DOHH2 (cell line): ENCODE results near the gene S1PR1.

Experiments used
- CTCF ChIP-seq: fragments of 200-600 bp; sonication (generic); IDR thresholded peaks from one replicate; pipeline ENCODE4 v1.5.1; 2014; ENCODE audit warnings: antibody characterized with exemption, mild to moderate bottlenecking, low read depth, low read length; ENCODE audit not compliant: poor library complexity, severe bottlenecking
- EZH2phosphoT487 ChIP-seq: fragments of 200-600 bp; sonication (generic); IDR thresholded peaks from 2 replicates; pipeline ENCODE4 v1.6.1; 2017; ENCODE audit warnings: borderline replicate concordance, mild to moderate bottlenecking, antibody characterized with exemption, low read length, moderate library complexity, mixed read lengths

- TF ChIP-seq EZH2phosphoT487 (no peak), CTCF (no peak)
These were observed 3.2 kb downstream of the S1PR1 start for GRCh38 chr1:101240041-101240430.
